ENCODE results near the gene DPF3.

GRCh38 chr14:72878746-72879145 is 15.2 kb downstream of the DPF3 start:
- no peak for TF ChIP-seq CTCF (IDR thresholded peaks at IDR 0.05)
- no peak for TF ChIP-seq POLR2A (IDR thresholded peaks at IDR 0.05)

All from heart left ventricle (tissue), 13 donors.